Activated T-cell treated with anti-CD3 and anti-CD28 coated beads, Interleukin-2, amount 50 U/mL, for 72 hours (primary cell): ENCODE data around the gene RNF181. TPM values are rescaled to one million over a fixed set of nuclear protein-coding genes. Genes with fewer than 3 reads are reported as not detected.
"Not testable (repeated sequence)": the region's sequence is repeated elsewhere in the genome, so short reads cannot be mapped to it uniquely, and the experiment has no call there.

Experiments
- ATAC-seq, 2 donors: fragments of 150-1000 bp; cut with Tn5 transposase; replicated peaks in 1 of 2; 2 replicates each; pipeline ENCODE4 v1.10.0; 2021; ENCODE audit warnings: moderate library complexity in 2 of 2, mild to moderate bottlenecking in 1 of 2
- DNase-seq, 2 donors: peaks; one replicate each; pipeline ENCODE4 v3.0.0; 2021 to 2022; ENCODE audit warnings: mixed read lengths in 1 of 2
- H3K27ac Mint-ChIP-seq: one replicate; pipeline ENCODE4 v1.8.0; 2022; ENCODE audit warnings: mild to moderate bottlenecking, moderate library complexity, mixed read lengths
- H3K27me3 Mint-ChIP-seq: one replicate; pipeline ENCODE4 v1.8.0; 2022; ENCODE audit warnings: low read depth, mixed read lengths
- H3K36me3 Mint-ChIP-seq, 2 donors: one replicate each; pipeline ENCODE4 v1.8.0; 2022; ENCODE audit warnings: mixed read lengths in 2 of 2, mild to moderate bottlenecking in 1 of 2; ENCODE audit not compliant: insufficient read depth in 2 of 2
- H3K4me1 Mint-ChIP-seq: one replicate; pipeline ENCODE4 v1.8.0; 2022; ENCODE audit warnings: low read depth, mixed read lengths
- H3K4me3 Mint-ChIP-seq, 2 donors: one replicate each; pipeline ENCODE4 v1.8.0; 2022; ENCODE audit warnings: mild to moderate bottlenecking in 2 of 2, mixed read lengths in 2 of 2, moderate library complexity in 2 of 2
- H3K9me3 Mint-ChIP-seq, 2 donors: one replicate each; pipeline ENCODE4 v1.8.0; 2022; ENCODE audit warnings: mixed read lengths in 2 of 2
- total RNA-seq, 2 donors: library from RNA; stranded (reverse); gene quantifications; one replicate each; pipeline ENCODE4 v1.2.3, GENCODE V29; 2022

Gene RNF181
- total RNA-seq, 2 donors from 2014 or later, result 114 to 129 TPM

DNA sequence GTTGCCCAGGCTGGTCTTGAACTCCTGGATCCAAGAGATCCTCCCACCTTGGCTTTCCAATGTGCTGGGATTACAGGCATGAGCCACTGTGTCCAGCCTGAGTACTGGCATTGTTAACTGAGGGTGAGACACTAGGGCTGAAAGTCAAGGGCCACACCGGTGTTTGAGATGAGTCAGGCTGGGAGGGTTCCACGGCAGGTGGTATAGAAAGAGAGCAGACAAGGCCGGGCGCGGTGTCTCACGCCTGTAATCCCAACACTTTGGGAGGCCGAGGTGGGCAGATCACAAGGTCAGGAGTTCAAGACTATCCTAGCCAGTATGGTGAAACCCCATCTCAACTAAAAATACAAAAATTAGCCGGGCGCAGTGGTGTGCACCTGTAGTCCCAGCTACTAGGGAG lies 3.2 kb upstream of the RNF181 start:
- ATAC-seq, H3K4me3 Mint-ChIP-seq, H3K36me3 Mint-ChIP-seq, H3K9me3 Mint-ChIP-seq, H3K27ac Mint-ChIP-seq, DNase-seq, H3K27me3 Mint-ChIP-seq: not testable (repeated sequence)
- H3K4me1 Mint-ChIP-seq, result peaks cover 35% of the 10 kb centered on the region

DNA sequence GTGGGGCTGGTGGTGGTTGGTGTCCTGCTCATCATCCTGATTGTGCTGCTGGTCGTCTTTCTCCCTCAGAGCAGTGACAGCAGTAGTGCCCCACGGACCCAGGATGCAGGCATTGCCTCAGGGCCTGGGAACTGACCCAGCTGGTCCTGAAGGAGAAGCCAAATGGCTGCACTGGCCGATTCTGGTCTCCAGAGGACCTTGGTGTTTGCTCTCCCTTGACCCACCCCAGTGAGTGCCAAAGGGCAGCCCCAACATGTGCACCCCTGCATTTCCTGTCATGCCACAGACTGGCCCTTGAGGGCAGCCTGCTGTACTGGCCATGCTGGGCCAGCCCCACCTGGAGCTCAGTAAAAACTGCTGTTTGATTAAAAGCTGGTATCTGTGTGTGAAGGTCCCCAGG lies 2.5 kb upstream of the RNF181 start:
- Mint-ChIP-seq H3K27ac (no peak overlapping the region), H3K9me3 (no peaks in the 10 kb centered on the region), H3K36me3 (peaks cover 2 to 6% of the 10 kb centered on the region in 2 donors), H3K4me3 (no peak overlapping the region), H3K4me1 (peaks cover 29% of the 10 kb centered on the region), H3K27me3 (no peaks in the 10 kb centered on the region)
- no peak for ATAC-seq
- no peak for DNase-seq

DNA sequence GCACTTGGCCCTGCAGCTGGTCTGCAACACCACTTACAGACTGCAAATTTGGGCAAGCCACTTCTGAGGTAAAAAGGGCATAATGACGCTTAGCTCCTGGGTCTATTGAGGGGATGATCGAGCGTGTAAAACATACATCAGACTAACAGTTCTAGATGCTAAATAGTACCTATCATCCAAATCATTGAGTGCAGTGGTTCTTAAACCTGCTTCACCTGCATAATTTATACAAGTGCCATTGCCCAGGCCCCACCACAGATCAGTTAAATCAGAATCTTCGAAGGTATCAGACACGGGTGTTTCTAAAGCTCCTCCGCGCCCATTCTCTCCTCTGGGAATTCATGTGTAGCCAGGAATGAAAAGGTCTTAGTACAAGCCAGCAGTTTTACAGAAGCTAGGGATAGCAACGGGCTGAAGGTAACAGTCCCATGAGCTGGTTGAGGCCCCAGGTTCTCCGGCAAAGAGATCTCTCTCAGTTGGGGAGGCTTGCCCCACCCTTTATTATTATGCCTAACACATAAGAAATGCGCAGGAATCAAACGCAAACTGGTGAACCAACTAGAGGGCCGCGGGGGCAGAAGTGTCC lies 737 bp upstream of the RNF181 start:
- Mint-ChIP-seq H3K4me3 (peak overlapping the region; percentile 96 to 100), H3K9me3 (no peaks in the 10 kb centered on the region), H3K27me3 (no peaks in the 10 kb centered on the region), H3K36me3 (peaks cover 2 to 6% of the 10 kb centered on the region in 2 donors), H3K4me1 (peaks cover 40% of the 10 kb centered on the region), H3K27ac (peak overlapping the region; percentile 93)
- no peak for DNase-seq
- no peak for ATAC-seq

- H3K4me1 Mint-ChIP-seq, result peaks cover 37% of the 10 kb centered on the region
- no peaks in the 10 kb centered on the region for H3K9me3 Mint-ChIP-seq
- no peak for DNase-seq
These were observed 435 bp downstream of the RNF181 start for GRCh38 chr2:85596026-85596333.

GRCh38 chr2:85596486-85597143 lies 1.1 kb downstream of the RNF181 start:
- Mint-ChIP-seq H3K4me1 (peaks cover 39% of the 10 kb centered on the region), H3K36me3 (peaks cover 2 to 6% of the 10 kb centered on the region in 2 donors), H3K27me3 (no peaks in the 10 kb centered on the region), H3K4me3 (peak overlapping the region; percentile 96 to 100), H3K9me3 (no peaks in the 10 kb centered on the region), H3K27ac (peak overlapping the region; percentile 52)
- DNase-seq, result no peak
- ATAC-seq, result no peak

More at GRCh38 chr2:85596026-85596333, 435 bp downstream of the RNF181 start:
- no peak for ATAC-seq
- H3K4me3 Mint-ChIP-seq, result peak overlapping the region; percentile 96 to 100
- H3K27me3 Mint-ChIP-seq, result no peaks in the 10 kb centered on the region
- H3K36me3 Mint-ChIP-seq, result peaks cover 2 to 6% of the 10 kb centered on the region in 2 donors
- H3K27ac Mint-ChIP-seq, result peak overlapping the region; percentile 93

GRCh38 chr2:85597241-85597640 lies 1.7 kb downstream of the RNF181 start:
- ATAC-seq (no peak), DNase-seq (no peak)
- Mint-ChIP-seq H3K4me3 (peak overlapping the region; percentile 96 to 100), H3K36me3 (peaks cover 2 to 6% of the 10 kb centered on the region in 2 donors), H3K27me3 (no peaks in the 10 kb centered on the region), H3K27ac (no peak overlapping the region), H3K9me3 (no peaks in the 10 kb centered on the region), H3K4me1 (peaks cover 43% of the 10 kb centered on the region)

DNA sequence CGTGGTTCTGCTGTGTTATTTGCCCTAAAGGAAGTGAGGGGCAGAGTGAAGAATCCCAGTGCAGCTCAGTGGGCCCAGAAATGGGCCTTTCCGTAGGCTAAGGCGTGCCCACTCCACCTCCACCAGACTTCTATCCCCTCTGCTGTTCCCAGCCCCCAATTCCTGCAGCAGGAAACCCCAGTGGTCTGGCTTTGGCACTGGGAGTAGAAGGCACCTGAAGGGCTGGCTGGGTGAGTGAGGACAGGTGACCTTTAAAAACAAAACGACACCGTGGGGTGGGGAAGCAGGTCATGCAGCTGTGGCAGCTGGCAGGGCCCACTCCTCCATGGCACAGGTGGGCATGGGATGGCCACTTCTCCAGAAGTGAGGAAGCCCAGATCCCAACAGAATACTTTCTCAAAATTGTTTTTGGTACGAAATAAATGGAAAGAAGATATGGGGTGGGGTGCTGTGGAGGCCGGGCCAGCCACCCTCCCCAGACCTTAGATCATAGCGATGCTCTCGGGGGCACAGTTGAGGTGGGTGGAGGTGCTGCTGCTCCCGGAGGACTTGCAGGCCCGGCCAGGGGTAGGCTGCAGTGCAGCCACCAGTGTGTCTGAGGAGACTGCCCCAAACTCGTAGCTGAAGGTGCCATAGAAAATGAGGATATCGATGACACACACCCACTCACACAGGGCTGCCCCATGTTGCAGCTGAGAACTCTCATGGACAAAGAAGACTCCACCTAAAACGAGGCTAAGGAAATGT lies 3.2 kb downstream of the RNF181 start:
- Mint-ChIP-seq H3K4me3 (no peak overlapping the region), H3K27ac (peak overlapping the region; percentile 59), H3K9me3 (no peaks in the 10 kb centered on the region), H3K27me3 (no peaks in the 10 kb centered on the region), H3K36me3 (peaks cover 2 to 3% of the 10 kb centered on the region in 2 donors), H3K4me1 (peaks cover 53% of the 10 kb centered on the region)
- ATAC-seq (no peak), DNase-seq (no peak)

DNA sequence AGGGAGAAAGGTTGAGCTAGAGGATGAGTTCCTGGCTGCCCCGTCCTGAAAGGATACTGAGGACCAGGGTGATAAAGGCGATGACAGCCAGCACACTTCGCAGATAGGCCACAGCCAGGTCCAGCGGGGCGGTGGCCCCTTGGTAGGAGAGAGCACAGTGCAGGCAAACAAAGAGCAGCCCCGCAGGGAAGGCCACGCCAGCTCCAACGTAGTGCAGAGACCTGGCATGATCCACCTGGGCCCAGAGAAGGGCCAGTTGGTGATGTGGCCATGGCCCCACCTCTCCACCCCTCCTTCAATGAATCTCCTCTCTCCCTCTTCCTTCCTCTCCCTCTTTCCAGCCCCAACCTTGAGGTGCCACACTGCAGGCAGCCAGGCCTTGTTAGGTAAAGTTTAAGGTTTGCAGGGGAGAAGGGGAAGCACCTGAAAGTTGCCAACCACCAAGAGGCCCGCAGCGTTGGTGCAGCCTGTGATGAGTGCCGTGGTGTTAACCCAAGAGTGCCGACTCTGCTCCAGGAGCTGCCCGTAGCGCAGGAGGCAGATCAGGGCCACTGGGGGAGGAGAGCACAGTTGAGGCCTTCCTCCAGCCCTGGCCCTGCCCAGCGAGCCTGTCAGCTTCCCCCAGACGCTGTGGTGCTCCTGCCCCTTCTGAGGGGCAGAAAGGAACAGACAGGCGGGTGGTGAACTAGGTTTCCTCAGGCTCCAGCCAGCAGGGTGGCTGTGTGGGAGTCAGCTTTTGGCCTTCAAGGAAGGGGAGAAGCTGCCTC lies 4.1 kb downstream of the RNF181 start:
- Mint-ChIP-seq H3K27ac (no peak overlapping the region), H3K4me1 (peaks cover 51% of the 10 kb centered on the region), H3K36me3 (peaks cover 2 to 3% of the 10 kb centered on the region in 2 donors), H3K27me3 (no peaks in the 10 kb centered on the region), H3K4me3 (no peak overlapping the region), H3K9me3 (no peaks in the 10 kb centered on the region)
- ATAC-seq, result no peak
- DNase-seq, result no peak

GRCh38 chr2:85600235-85600575 lies 4.7 kb downstream of the RNF181 start:
- Mint-ChIP-seq H3K9me3 (no peaks in the 10 kb centered on the region), H3K27me3 (no peaks in the 10 kb centered on the region), H3K4me3 (no peak overlapping the region), H3K4me1 (peaks cover 54% of the 10 kb centered on the region), H3K36me3 (peaks cover 2 to 3% of the 10 kb centered on the region in 2 donors), H3K27ac (no peak overlapping the region)
- DNase-seq (no peak), ATAC-seq (no peak)

DNA sequence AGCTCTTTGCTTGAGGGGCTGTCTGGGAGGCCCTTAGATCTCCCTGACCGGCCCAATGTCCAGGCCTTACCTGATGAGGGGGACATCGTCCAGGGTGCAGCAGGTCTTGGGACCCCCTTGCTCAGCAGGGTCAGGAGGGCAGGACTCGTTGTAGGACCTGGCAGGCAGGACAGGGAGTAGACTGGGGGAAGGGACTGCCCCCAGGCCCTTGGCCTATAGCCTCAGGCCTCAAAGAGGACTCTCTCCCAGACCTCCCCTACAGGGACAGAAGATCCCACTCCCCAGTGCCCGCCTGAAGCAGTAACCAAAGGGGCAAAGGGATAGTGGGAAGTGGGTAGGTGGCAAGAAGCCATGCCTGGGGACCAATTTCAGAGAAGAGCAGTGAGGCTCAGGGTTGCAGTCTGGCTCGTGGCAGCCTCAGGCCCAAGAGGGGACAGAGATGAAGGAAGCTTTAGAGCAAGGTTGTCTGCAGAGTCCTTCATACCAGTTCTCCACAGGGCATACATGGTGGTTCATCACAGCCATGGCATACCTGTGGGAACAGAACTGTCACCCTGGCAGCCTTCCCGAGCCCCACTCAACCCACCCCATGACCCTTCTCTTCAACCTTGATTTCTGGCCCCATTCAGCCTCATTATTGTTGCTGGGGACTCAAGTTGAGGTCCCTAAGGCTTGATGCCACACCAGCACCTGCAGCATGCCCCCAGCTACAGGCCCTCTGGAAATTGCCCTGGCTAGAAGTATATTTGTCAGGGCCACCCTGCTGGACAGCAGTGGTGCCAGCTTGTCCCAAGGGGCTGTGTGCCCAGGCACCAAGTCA lies 5.6 kb downstream of the RNF181 start:
- H3K27me3 Mint-ChIP-seq, result no peaks in the 10 kb centered on the region
- peaks cover 58% of the 10 kb centered on the region for H3K4me1 Mint-ChIP-seq
- H3K27ac Mint-ChIP-seq, result no peak overlapping the region
- DNase-seq (no peak), ATAC-seq (no peak)
- no peaks in the 10 kb centered on the region for H3K9me3 Mint-ChIP-seq
- H3K36me3 Mint-ChIP-seq, result no peaks in the 10 kb centered on the region
- H3K4me3 Mint-ChIP-seq, result peak overlapping the region; percentile 75 to 87

GRCh38 chr2:85601771-85602475 lies 6.4 kb downstream of the RNF181 start:
- H3K27me3 Mint-ChIP-seq, result no peaks in the 10 kb centered on the region
- H3K27ac Mint-ChIP-seq, result no peak overlapping the region
- DNase-seq, result no peak

More at GRCh38 chr2:85601771-85602475, 6.4 kb downstream of the RNF181 start:
- no peaks in the 10 kb centered on the region for H3K9me3 Mint-ChIP-seq
- peaks cover 51% of the 10 kb centered on the region for H3K4me1 Mint-ChIP-seq
- H3K4me3 Mint-ChIP-seq, result peak overlapping the region; percentile 75 to 87
- H3K36me3 Mint-ChIP-seq, result no peaks in the 10 kb centered on the region
- ATAC-seq, result peak; percentile 26 to 31
